Stimulated activated CD4-positive, alpha-beta T cell treated with anti-CD3 and anti-CD28 coated beads, TNF-alpha, amount 100 ng/mL, for 24 hours (primary cell): Measurements from ENCODE around the gene ZNF213.

Experiments used
- DNase-seq, 3 experiments: peaks; one replicate each; pipeline ENCODE4 v3.0.0-alpha.2; 2020; ENCODE audit warnings: low read depth in 3 of 3

The ZNF213 gene

GRCh38 chr16:3134338-3135125 lies at the start of gene ZNF213:
Gene ZNF213, plus strand, starts transcription at chr16:3135029. Its CDS starts 2,252 bp downstream, at chr16:3137281.
- peak; percentile 84 to 92 (median 86) for DNase-seq

- DNase-seq: no peak
Observed at GRCh38 chr16:3085868-3086595, 48.8 kb upstream of the ZNF213 start.

- DNase-seq: no peak
Observed at GRCh38 chr16:3086596-3087242, 48.1 kb upstream of the ZNF213 start.

GRCh38 chr16:3087243-3088235 lies 47.3 kb upstream of the ZNF213 start:
- DNase-seq: no peak

- no peak for DNase-seq
Observed at GRCh38 chr16:3088450-3088849, 46.4 kb upstream of the ZNF213 start.

GRCh38 chr16:3088925-3089716 lies 45.7 kb upstream of the ZNF213 start:
- DNase-seq: no peak

GRCh38 chr16:3089717-3090592 lies 44.9 kb upstream of the ZNF213 start:
- no peak for DNase-seq

- no peak for DNase-seq
Observed at GRCh38 chr16:3091551-3091950, 43.3 kb upstream of the ZNF213 start.

- no peak for DNase-seq
Observed at GRCh38 chr16:3092501-3092941, 42.3 kb upstream of the ZNF213 start.

GRCh38 chr16:3094289-3095027 lies 40.4 kb upstream of the ZNF213 start:
- no peak for DNase-seq

- peak in 1 of 3 experiments; percentile 59 for DNase-seq
Observed at GRCh38 chr16:3095869-3096268, 39.0 kb upstream of the ZNF213 start.

GRCh38 chr16:3096362-3096761 lies 38.5 kb upstream of the ZNF213 start:
- DNase-seq: no peak

- DNase-seq: no peak
Observed at GRCh38 chr16:3097266-3097665, 37.6 kb upstream of the ZNF213 start.

- DNase-seq: no peak
Observed at GRCh38 chr16:3098459-3099394, 36.1 kb upstream of the ZNF213 start, which contains the start of gene ZSCAN10. Gene ZSCAN10, minus strand, starts transcription at chr16:3099294. Its CDS starts 6,357 bp downstream, at chr16:3092937.

- no peak for DNase-seq
Observed at GRCh38 chr16:3099395-3099731, 35.5 kb upstream of the ZNF213 start.

GRCh38 chr16:3099732-3100499 lies 34.9 kb upstream of the ZNF213 start:
- peak; percentile 84 to 95 (median 87) for DNase-seq
